RPMI8226 (cell line): ENCODE data around the gene RFTN1.
A peak's percentile ranks its signal among the peaks of the same experiment; 100 is the strongest.

Experiments
- DNase-seq: peaks from one replicate; pipeline ENCODE4 v3.0.0-alpha.2; 2015

Gene RFTN1

DNA sequence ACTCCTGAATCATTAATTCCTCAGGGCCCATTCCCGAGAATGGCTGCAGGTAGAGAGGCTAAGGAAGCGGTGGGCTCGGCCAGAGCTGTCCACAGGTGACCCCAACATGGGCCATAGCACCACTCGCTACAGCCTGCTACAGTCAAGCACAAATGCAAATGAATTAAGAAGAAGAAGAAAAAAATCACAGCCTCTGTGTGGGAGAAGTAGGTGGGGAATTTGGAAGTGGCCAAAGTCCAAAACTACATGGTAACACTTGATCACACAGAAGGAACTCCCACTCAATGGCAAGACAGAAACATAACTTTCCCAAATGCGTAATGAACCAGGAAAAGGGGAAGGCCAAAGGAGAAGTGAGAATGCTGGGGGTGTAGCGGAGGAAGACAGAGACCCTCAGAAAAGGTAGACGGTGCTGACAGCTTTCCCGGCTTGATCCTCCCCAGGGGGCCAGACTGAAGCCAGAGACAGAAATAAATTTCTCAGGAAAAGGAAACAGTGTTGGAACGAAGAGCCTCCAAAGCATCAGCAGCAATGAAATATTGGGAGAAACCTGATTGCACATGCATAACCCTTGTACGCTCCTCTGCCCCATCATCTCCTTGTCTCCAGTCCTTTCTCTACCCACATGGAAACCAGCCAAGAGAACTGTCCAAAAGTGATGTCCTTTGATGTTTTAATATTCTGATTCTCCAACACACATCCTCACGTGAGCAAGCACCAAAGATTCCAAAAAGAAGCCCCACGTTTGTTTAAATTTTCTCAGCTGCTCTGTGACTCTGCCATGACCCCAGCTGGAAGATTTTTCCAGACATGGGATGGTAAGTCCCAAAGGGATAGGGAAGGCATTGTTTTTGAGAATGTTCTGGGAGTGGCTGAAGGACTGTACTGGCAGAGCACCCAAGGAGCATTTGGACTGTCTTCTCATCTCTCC, 140.9 kb downstream of the RFTN1 start:
- DNase-seq: no peak

DNA sequence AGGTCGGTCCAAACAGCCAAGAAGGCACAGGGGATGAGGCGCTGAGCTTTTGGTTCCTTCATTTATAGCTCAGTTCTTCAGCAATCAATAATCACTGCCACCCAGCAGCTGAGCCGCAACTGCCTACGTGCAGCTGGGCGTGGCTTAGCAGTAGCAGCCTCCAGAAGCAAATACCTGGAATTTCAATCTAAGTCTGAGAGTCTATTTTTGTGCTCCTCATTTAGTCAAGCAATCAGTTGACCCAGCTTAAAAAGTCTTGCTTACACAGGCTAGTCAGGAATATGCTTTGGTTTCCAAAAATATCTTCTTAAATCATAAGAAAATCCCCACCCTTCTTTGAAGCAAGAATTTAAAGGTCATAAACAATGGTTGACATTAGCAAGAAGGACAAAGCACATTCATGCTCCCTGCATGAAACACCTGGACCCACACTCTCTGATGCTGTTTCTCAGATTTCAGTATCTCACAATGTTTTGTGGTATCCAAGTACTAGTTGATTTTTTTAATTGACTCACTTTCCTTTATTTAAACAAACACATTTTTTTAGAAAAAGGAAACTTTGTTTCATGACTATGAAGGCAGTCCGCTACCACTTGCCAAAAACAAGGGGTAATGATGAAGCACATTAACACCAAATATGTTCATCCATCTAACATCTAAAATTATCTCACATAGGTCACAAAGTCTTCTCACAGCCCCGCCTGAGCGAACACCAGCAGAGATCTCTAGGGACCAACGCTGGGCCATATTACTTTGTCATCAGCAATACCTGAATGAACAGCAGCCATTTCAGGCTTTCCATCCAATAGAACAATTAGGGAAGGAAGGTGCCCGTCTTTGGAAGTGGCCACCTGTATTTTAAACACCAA, 142.4 kb downstream of the RFTN1 start:
- no peak for DNase-seq

DNA sequence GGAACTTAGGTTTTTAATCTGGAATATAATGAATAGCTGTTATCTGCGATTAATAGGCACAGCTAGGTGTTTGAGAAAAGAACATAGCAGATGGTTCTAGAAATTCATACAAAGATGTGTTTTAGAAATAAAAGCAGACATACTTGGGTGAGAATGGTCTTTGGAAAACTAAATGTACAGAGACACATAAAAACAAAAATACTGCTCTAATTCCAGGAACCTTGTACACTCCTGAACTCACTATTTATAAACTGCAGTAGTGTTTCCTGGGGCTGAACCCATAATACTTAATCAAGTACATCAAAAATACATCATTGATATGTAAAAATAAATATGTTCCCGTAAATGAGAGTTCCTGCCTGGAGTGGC, 143.0 kb downstream of the RFTN1 start:
- no peak for DNase-seq

DNA sequence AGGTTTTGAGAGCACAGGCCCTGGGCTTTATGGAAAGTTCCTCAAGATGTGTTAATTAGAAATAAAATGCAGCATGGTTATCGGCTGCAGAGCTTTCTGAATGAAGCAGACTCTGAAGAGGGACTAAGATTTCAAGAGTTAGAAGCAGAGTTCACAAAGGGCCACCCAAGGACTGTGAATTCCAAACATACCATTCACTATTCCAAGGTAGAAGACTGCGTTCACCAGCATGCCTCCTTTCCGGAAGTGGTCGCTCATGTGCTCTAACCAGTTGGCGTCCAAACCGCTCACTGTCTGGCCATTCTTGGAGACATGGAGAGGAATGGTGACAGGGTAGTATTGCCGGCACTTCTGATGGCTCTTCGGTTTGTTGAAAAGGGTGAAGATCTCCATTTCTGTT, 143.6 kb downstream of the RFTN1 start:
- DNase-seq: no peak

GRCh38 chr3:16369276-16369675, 144.2 kb downstream of the RFTN1 start:
- no peak for DNase-seq

GRCh38 chr3:16366581-16366980, 146.9 kb downstream of the RFTN1 start:
- no peak for DNase-seq

- DNase-seq: no peak
These were observed 147.9 kb downstream of the RFTN1 start for GRCh38 chr3:16365491-16366128.

- no peak for DNase-seq
These were observed 148.5 kb downstream of the RFTN1 start for GRCh38 chr3:16364963-16365362.

DNA sequence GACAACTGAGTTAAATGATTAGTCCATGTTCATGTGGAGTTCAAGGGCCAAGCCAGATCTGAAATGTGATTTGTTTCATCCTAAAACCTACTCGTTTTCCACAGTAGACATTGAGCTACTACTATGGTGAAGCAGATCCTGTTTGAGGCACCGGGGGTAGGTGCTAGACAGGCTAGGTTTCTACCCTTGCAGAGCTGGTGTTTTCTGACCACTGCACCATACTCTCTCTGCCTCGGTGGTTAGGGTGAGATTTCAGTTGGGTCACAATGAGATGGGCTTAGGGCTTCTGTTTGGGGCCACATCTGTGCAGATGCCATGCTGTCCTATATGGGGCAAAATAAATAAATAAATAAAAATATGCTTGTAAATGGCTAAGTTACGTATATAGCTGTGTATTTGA, 149.2 kb downstream of the RFTN1 start:
- no peak for DNase-seq

DNA sequence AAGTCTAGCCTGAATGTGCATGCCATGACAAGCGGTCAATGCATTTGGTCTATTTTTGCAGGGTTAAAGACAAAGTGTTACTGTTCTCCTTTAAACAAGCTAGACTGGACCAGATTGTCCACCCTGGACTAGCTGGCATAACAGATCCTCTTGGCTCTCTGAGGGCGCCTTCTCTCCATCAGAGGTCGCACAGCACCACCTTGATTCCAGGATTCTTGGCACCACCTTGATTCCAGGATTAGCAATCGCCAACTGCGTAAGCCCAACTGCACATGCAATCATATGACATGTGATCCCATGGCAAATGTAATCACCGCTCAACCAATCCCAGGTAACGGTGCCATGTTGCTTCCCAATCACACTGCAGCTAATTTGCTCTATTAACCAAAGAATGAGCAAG, 149.9 kb downstream of the RFTN1 start:
- no peak for DNase-seq

GRCh38 chr3:16362770-16363169, 150.7 kb downstream of the RFTN1 start:
- DNase-seq: no peak

DNA sequence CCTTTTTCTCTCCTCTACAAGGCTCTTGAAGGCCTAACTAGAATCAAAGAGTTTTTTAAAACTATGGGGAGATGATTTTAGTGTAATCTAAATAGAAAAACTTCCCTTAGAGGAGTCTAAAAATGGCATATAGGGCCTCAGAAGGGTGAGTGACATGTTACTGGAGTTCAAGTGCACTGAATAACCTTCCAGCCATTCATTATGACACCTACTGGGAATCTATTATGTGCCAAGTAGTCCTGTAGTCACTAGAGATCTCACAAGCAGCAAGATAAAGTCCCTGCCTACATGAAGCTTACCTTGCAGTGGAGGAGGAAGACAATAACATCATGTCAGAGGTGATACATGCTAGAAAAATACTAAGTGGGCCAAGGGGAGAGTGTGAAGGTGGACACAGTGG, 152.4 kb downstream of the RFTN1 start:
- DNase-seq: no peak

DNA sequence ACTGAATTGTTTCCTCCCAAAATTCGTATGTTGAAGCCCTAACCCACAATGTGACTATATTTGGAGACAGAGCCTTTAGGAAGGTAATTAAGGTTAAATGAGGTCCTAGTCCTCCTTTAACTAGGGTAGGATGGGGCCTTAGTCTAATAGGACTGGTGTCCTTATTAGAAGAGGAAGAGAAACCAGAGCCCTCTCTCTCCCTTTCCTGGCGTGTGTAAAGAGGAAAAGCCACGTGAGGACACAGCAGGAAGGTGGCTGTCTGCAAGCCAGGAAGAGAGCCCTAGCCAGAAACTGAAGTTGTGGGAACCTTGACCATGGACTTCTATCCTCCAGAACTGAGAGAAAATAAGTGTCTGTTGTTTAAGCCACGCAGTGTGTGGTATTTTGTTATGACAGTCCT, 154.2 kb downstream of the RFTN1 start:
- DNase-seq: peak; percentile 9

- DNase-seq: no peak
These were observed 155.2 kb downstream of the RFTN1 start for GRCh38 chr3:16358336-16358735.

DNA sequence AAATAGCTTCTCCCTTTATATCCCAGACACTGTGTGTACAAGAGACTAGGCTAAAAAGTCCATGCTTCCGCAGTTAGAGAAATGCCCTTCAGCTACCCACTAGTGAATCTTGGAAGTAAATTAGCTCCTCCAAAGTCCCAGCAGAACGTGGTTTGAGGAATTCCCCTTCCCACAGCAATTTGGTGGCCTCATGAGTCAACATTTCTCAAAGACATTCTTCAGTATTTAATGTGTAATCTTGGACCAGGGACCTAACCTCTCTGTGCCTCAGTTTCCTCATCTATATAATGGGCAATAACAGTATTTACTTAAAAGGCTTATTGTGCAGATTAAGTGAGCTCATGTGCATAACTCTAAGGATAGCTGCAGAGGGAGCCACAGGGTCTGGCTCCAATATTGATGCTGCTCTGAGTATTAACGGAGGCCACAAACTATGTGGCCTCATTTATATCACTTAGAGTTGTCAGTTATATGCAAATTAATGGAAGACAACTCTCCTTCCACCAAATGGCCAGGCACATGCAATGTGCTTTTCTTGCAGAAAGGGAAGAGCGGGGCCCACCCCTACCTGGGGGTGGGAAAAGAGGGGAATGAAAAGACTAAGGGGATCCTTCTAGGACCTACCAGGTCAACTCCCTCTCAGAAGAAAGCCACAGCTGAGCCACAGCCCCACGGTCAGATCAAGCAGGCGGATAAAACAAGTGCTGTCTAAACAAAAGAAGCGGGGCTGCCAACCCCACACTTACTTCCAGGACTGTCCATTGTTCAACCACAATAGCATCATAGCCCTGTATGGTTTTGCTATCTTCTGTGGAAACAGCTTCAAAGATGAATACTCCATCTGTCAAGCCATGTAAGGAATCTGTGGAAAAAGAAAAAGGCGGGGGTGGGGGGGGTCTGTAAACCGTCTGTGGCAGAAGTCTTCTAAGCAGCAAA, 156.0 kb downstream of the RFTN1 start:
- no peak for DNase-seq

DNA sequence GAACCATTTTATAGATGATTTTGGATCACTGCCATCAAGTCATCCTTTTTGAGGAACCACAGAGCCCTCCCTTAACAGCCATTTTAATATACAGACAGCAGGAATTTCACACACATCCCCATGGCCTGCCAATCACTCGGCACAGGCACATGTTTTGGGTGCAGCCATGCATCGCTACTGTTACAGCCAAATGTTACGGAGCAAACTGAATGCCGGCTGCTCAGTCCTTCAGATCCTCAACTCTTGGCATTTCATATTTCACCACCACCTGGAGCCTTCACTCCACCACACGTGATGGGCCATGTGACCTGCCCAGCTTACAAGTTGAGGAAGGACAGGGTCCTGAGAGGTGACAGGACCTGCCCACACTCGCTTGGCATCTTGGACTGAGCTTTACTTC, 157.7 kb downstream of the RFTN1 start:
- DNase-seq: no peak

DNA sequence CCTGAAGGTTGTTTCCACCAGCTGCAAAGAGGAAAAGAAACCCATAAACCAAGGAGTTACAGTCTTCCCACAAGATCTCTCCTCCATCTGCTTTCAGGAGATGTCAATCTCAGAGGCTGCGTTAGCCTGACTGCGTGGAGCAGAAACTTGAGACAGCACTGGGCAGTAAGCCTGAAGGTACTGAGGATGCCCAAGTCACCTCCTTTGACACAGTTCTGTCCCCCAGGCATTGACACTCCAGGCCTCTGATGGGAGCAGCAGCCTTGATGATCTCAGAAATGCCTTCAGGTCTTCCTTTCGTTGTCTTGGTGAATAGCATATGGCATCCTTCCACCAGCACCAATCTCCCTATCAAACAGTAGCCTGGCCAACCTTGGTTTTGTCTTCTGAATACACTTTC, 159.2 kb downstream of the RFTN1 start:
- no peak for DNase-seq

- DNase-seq: no peak
These were observed 161.1 kb downstream of the RFTN1 start for GRCh38 chr3:16352428-16352827.

GRCh38 chr3:16350597-16351318, 162.7 kb downstream of the RFTN1 start:
- DNase-seq: no peak

GRCh38 chr3:16349986-16350596, 163.4 kb downstream of the RFTN1 start:
- no peak for DNase-seq

- DNase-seq: no peak
These were observed 166.0 kb downstream of the RFTN1 start for GRCh38 chr3:16347548-16347947.
